ENCODE measurements around the gene GPR85. TPM values are rescaled to one million over a fixed set of nuclear protein-coding genes. Genes with fewer than 3 reads are reported as not detected.

Gene GPR85
- total and polyA plus RNA-seq, 2 donors (not counting 3 experiments of a cell fraction or from before 2014, with no cell fraction given), result 0.54 to 0.64 TPM

GRCh38 chr7:113083816-113084495, 2.7 kb downstream of the GPR85 start:
- intact Hi-C loops (cut with micrococcal nuclease) (no loop called here), dilution Hi-C loops (cut with MboI; ENCODE audit: extremely low pct_ligation_motif_present, low sequenced_read_pairs) (no loop called here)
- H3K9me1 ChIP-seq (replicated peaks; ENCODE audit: control insufficient read depth, extremely low read depth, insufficient read depth, low read length), result no peaks in the 10 kb centered on the region
- TF ChIP-seq FOS (IDR thresholded peaks at IDR 0.05; ENCODE audit: borderline replicate concordance, insufficient read depth, low read length) (no peak), POLR2AphosphoS5 (IDR thresholded peaks at IDR 0.05; ENCODE audit: insufficient read depth, low read depth, low read length) (no peak)
- no peak overlapping the region for H3K27ac ChIP-seq (ENCODE audit: insufficient read depth, low read depth, low read length)
- no peaks in the 10 kb centered on the region for H3K79me2 ChIP-seq (ENCODE audit: control insufficient read depth, insufficient read depth, low read length)
- DNase-seq (ENCODE audit: low read depth, low spot score), result no peak
- H3K9ac ChIP-seq (replicated peaks; ENCODE audit: extremely low read depth, insufficient read depth, low read length), result no peak overlapping the region
- no peak for FAIRE-seq
- H3K36me3 ChIP-seq (ENCODE audit: control insufficient read depth in 2 of 2, extremely low read depth in 1 of 2, insufficient read depth in 2 of 2, low read length in 2 of 2), result no peaks in the 10 kb centered on the region
- POLR2A ChIA-PET, result no interaction called here
- no peaks in the 10 kb centered on the region for H4K20me1 ChIP-seq (replicated peaks; ENCODE audit: control insufficient read depth, extremely low read depth, insufficient read depth, low read length)
- H3K27me3 ChIP-seq (ENCODE audit: control insufficient read depth in 2 of 2, insufficient read depth in 2 of 2, low read length in 2 of 2), result peaks cover 15 to 42% of the 10 kb centered on the region in 2 experiments
- no TSS peak for BruUV-seq (replicated peaks)
- no peak overlapping the region for H3K4me3 ChIP-seq (replicated peaks in 1 of 3; ENCODE audit: insufficient read depth in 1 of 3, low read depth in 1 of 3, low read length in 3 of 3)
- CTCF ChIA-PET, result interaction anchor here (0.9 kb wide), 1 partner anchor 10 kb away, joined by 3 read pairs; no protein-coding TSS in a partner anchor
- H3K4me2 ChIP-seq (ENCODE audit: insufficient read depth, low read length), result no peak overlapping the region
- no peaks in the 10 kb centered on the region for H3K9me3 ChIP-seq (replicated peaks; ENCODE audit: control insufficient read depth, insufficient read depth, low read length)
- no peak overlapping the region for H2AFZ ChIP-seq (ENCODE audit: low read depth, low read length)
- H3K4me1 ChIP-seq (ENCODE audit: control insufficient read depth, extremely low read depth, insufficient read depth, low read length), result peaks cover 6% of the 10 kb centered on the region

GRCh38 chr7:113083132-113083815, 3.4 kb downstream of the GPR85 start:
- no TSS peak for BruUV-seq (replicated peaks)
- intact Hi-C loops (cut with micrococcal nuclease), result no loop called here
- Histone ChIP-seq H3K4me2 (ENCODE audit: insufficient read depth, low read length) (no peak overlapping the region), H3K27ac (ENCODE audit: insufficient read depth, low read depth, low read length) (no peak overlapping the region), H3K27me3 (ENCODE audit: control insufficient read depth in 2 of 2, insufficient read depth in 2 of 2, low read length in 2 of 2) (peaks cover 15 to 35% of the 10 kb centered on the region in 2 experiments), H3K4me1 (ENCODE audit: control insufficient read depth, extremely low read depth, insufficient read depth, low read length) (peaks cover 6% of the 10 kb centered on the region), H3K79me2 (ENCODE audit: control insufficient read depth, insufficient read depth, low read length) (no peaks in the 10 kb centered on the region), H3K4me3 (replicated peaks in 1 of 3; ENCODE audit: insufficient read depth in 1 of 3, low read depth in 1 of 3, low read length in 3 of 3) (no peak overlapping the region), H3K9me3 (replicated peaks; ENCODE audit: control insufficient read depth, insufficient read depth, low read length) (no peaks in the 10 kb centered on the region), H3K9me1 (replicated peaks; ENCODE audit: control insufficient read depth, extremely low read depth, insufficient read depth, low read length) (no peaks in the 10 kb centered on the region), H2AFZ (ENCODE audit: low read depth, low read length) (no peak overlapping the region), H4K20me1 (replicated peaks; ENCODE audit: control insufficient read depth, extremely low read depth, insufficient read depth, low read length) (no peaks in the 10 kb centered on the region), H3K36me3 (ENCODE audit: control insufficient read depth in 2 of 2, extremely low read depth in 1 of 2, insufficient read depth in 2 of 2, low read length in 2 of 2) (no peaks in the 10 kb centered on the region), H3K9ac (replicated peaks; ENCODE audit: extremely low read depth, insufficient read depth, low read length) (no peak overlapping the region)
- FAIRE-seq (no peak), DNase-seq (ENCODE audit: low read depth, low spot score) (no peak)
- dilution Hi-C loops (cut with MboI; ENCODE audit: extremely low pct_ligation_motif_present, low sequenced_read_pairs), result no loop called here
- no peak for TF ChIP-seq EZH2 (IDR thresholded peaks at IDR 0.05; ENCODE audit: borderline replicate concordance, low read depth, low read length, severe bottlenecking)
- TF ChIP-seq POLR2AphosphoS5 (IDR thresholded peaks at IDR 0.05; ENCODE audit: insufficient read depth, low read depth, low read length), result no peak
- no peak for TF ChIP-seq JUN (IDR thresholded peaks at IDR 0.05; ENCODE audit: borderline replicate concordance, insufficient read depth, insufficient read length, low read depth)
- TF ChIP-seq GATA2 (IDR thresholded peaks at IDR 0.05; ENCODE audit: insufficient read depth, insufficient read length, low read depth, low read length), result no peak
- TF ChIP-seq, protein P1, sequence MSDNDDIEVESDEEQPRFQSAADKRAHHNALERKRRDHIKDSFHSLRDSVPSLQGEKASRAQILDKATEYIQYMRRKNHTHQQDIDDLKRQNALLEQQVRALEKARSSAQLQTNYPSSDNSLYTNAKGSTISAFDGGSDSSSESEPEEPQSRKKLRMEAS (IDR thresholded peaks at IDR 0.05; ENCODE audit: insufficient read depth, insufficient read length), result no peak
- no peak for TF ChIP-seq MYC (IDR thresholded peaks at IDR 0.05; ENCODE audit: low read depth, low read length)
- ChIA-PET POLR2A (no interaction called here), CTCF (interaction anchor here (0.9 kb wide), 1 partner anchor 10 kb away, joined by 3 read pairs; no protein-coding TSS in a partner anchor)
